Fibroblast of mammary gland (primary cell): ENCODE data around the gene PJVK.
"Not testable (repeated sequence)": the region's sequence is repeated elsewhere in the genome, so short reads cannot be mapped to it uniquely, and the experiment has no call there.

Experiments used
- DNase-seq: peaks from one replicate; pipeline ENCODE4 v3.0.0-alpha.2; 2010; ENCODE audit warnings: low read depth
- H3K4me3 ChIP-seq: 2 replicates; pipeline ENCODE4 v1.5.1; 2011; ENCODE audit warnings: low read depth, mild to moderate bottlenecking, low read length, moderate library complexity; ENCODE audit not compliant: control insufficient read depth
- CTCF ChIP-seq: conservative IDR thresholded peaks from 2 replicates; pipeline ENCODE4 v1.5.1; 2011; ENCODE audit warnings: low read depth, low read length, inconsistent platforms; ENCODE audit not compliant: control insufficient read depth, insufficient read depth

The PJVK gene

DNA sequence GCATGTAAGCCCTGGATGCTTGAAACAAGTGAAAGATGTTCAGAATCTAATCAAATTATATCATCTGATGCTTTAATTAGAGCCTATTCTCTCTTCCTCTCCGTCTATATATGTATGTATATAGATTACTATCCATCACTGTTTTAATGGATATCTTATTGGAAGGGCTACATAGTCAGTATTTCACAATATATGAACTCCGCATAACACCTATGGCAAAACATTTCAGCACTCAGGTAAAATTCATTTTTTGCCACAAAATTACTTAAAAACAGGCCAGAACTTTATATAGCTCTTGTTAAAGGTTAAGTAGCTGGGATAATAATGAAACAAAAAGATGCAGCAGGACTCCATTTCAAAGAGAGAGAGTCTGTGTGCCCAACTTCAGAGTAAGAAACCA is 1.2 kb downstream of the PJVK start:
- no peak overlapping the region for H3K4me3 ChIP-seq
- TF ChIP-seq CTCF = no peak
- DNase-seq = no peak

- H3K4me3 ChIP-seq = no peak overlapping the region
- TF ChIP-seq CTCF = no peak
Observed at GRCh38 chr2:178452870-178453269, 1.7 kb downstream of the PJVK start.

DNA sequence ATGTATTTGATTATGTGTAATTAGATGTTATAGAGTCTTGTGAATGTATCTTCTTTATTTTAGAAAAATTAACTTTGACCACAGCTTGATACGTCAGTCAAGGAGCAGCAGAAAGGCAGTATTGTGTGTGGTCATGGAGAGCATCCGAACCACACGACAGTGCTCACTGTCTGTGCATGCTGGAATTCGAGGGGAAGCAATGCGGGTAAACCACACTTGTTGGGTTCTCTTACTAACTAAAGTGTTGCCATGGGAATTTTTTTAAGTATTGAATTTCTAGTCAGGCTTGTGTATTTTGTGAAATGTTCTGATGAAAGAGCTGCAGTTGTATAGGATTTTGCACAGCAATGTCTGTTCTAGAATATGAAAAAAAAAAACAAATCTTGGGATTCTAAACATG is 4.8 kb downstream of the PJVK start:
- TF ChIP-seq CTCF = no peak
- H3K4me3 ChIP-seq = no peak overlapping the region
- DNase-seq = no peak

More at GRCh38 chr2:178452870-178453269, 1.7 kb downstream of the PJVK start:
- DNase-seq = no peak

GRCh38 chr2:178457390-178457886 is 6.3 kb downstream of the PJVK start:
- no peak for DNase-seq
- no peak overlapping the region for H3K4me3 ChIP-seq
- TF ChIP-seq CTCF = no peak

DNA sequence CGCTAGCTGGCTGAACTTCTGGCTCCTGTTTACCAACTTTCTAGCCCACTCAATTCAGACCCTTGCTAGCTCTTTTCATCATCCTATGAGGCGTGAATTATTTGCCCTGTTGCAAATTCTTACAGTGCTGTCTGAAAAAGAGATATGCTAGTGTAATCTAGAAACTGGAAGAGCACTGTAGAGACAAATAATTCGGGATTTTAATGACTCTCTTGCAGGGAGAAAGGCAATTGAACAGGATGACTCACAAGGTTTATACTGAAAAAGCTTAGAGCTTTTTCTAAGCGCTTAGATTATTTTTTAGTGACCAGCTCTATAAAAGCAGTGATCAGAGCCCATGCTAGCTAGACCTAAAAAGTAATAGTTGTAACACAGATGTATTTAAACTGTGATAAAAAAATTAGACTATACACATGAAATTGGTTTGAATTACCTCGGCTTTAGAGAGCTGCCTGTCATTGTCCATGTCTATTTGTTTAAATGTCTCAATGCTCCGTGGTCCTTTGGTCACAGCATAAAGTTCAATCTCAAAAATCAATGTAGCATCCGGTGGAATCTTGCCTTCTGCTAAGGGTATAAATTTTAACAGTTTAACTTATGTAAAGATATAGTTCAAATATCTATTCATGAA is 18.2 kb downstream of the PJVK start:
- no peak for TF ChIP-seq CTCF
- DNase-seq = no peak
- H3K4me3 ChIP-seq = no peak overlapping the region

DNA sequence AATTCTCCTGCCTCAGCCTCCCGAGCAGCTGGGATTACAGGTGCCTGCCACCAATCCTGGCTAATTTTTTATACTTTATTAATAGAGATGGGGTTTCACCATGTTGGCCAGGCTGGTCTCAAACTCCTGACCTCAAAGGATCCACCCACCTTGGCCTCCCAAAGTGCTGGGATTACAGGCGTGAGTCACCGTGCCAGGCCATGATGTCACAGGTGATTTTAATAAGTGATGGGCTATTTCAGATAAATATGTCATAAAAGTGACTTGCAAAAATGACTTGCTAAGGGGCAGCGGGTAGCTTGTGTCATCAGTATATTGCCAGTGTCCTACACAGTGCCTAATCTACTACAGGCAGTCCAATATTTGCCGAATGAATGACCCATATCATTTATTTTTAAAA is 20.1 kb downstream of the PJVK start:
- not testable (repeated sequence) for H3K4me3 ChIP-seq
- peak; percentile 15 for DNase-seq

- no peak for TF ChIP-seq CTCF
- no peak overlapping the region for H3K4me3 ChIP-seq
- no peak for DNase-seq
Observed at GRCh38 chr2:178473373-178473772, 22.2 kb downstream of the PJVK start.
